Epithelial cell of alveolus of lung (primary cell): Measurements from ENCODE around the gene KRTAP16-1. TPM values are rescaled to one million over a fixed set of nuclear protein-coding genes. Genes with fewer than 3 reads are reported as not detected.

Experiments used
- total RNA-seq: library from RNA; depleted of rRNA; stranded (reverse); fragments of >200 nt; gene quantifications from 2 replicates; pipeline ENCODE4 v1.2.1, GENCODE V29; 2015

Gene KRTAP16-1
- not detected in 2 replicates for total RNA-seq

GRCh38 chr17:41308918-41309359, at the start of gene KRTAP16-1:
KRTAP16-1 (minus strand) TSS chr17:41309309; CDS start chr17:41309253, 56 bp downstream.

GRCh38 chr17:41350381-41350878, 41.3 kb upstream of the KRTAP16-1 start, which contains the start of gene KRT33A:
KRT33A (minus strand) TSS chr17:41350828; CDS start chr17:41350767, 61 bp downstream.

GRCh38 chr17:41315204-41315794, 6.2 kb upstream of the KRTAP16-1 start, which contains the start of gene KRTAP17-1:
KRTAP17-1 (minus strand) TSS chr17:41315710; CDS start chr17:41315650, 60 bp downstream.

GRCh38 chr17:41301916-41302901, 6.9 kb downstream of the KRTAP16-1 start, which contains the start of gene KRTAP29-1:
KRTAP29-1 (minus strand) TSS chr17:41302851; CDS start chr17:41302851, 0 bp downstream.

GRCh38 chr17:41275648-41276190, 33.4 kb downstream of the KRTAP16-1 start, which contains the start of gene KRTAP9-7:
KRTAP9-7 (plus strand) TSS chr17:41275698; CDS start chr17:41275698, 0 bp downstream.

GRCh38 chr17:41265078-41265477, 44.0 kb downstream of the KRTAP16-1 start, which contains the start of gene KRTAP9-6:
KRTAP9-6 (plus strand) TSS chr17:41265378; CDS start chr17:41265378, 0 bp downstream.

Other genes starting within 250 kb of the KRTAP16-1 start
- 1.9 TPM in 1 of 2 replicates, not detected in the other for gene KRTAP2-3, start 249.2 kb downstream of the KRTAP16-1 start, total RNA-seq
- not detected in 2 replicates for gene KRTAP2-4, start 243.4 kb downstream of the KRTAP16-1 start, total RNA-seq
- not detected in 2 replicates for gene KRTAP4-7, start 225.2 kb downstream of the KRTAP16-1 start, total RNA-seq
- not detected in 2 replicates for gene KRTAP4-8, start 211.2 kb downstream of the KRTAP16-1 start, total RNA-seq
- not detected in 2 replicates for gene KRTAP4-16, start 207.1 kb downstream of the KRTAP16-1 start, total RNA-seq
- gene KRTAP4-9, start 203.9 kb downstream of the KRTAP16-1 start, total RNA-seq, result not detected in 2 replicates
- gene KRTAP4-11, start 190.9 kb downstream of the KRTAP16-1 start, total RNA-seq, result not detected in 2 replicates
- not detected in 2 replicates for gene KRTAP4-12, start 185.1 kb downstream of the KRTAP16-1 start, total RNA-seq
- gene KRTAP4-6, start 168.8 kb downstream of the KRTAP16-1 start, total RNA-seq, result not detected in 2 replicates
- gene KRTAP4-5, start 159.5 kb downstream of the KRTAP16-1 start, total RNA-seq, result not detected in 2 replicates
- gene KRTAP4-4, start 148.6 kb downstream of the KRTAP16-1 start, total RNA-seq, result not detected in 2 replicates
- gene KRTAP4-3, start 141.1 kb downstream of the KRTAP16-1 start, total RNA-seq, result not detected in 2 replicates
- not detected in 2 replicates for gene KRTAP4-2, start 131.1 kb downstream of the KRTAP16-1 start, total RNA-seq
- gene KRTAP4-1, start 124.4 kb downstream of the KRTAP16-1 start, total RNA-seq, result 0.13 TPM in 1 of 2 replicates, not detected in the other
- gene KRTAP9-1, start 119.4 kb downstream of the KRTAP16-1 start, total RNA-seq, result not detected in 2 replicates
- not detected in 2 replicates for gene KRTAP9-2, start 82.7 kb downstream of the KRTAP16-1 start, total RNA-seq
- gene KRTAP9-3, start 76.9 kb downstream of the KRTAP16-1 start, total RNA-seq, result not detected in 2 replicates
- not detected in 2 replicates for gene KRTAP9-8, start 71.3 kb downstream of the KRTAP16-1 start, total RNA-seq
- gene KRTAP9-4, start 59.6 kb downstream of the KRTAP16-1 start, total RNA-seq, result not detected in 2 replicates
- not detected in 2 replicates for gene KRTAP9-9, start 53.9 kb downstream of the KRTAP16-1 start, total RNA-seq
- gene KRTAP9-6, start 43.9 kb downstream of the KRTAP16-1 start, total RNA-seq, result not detected in 2 replicates
- not detected in 2 replicates for gene KRTAP9-7, start 33.6 kb downstream of the KRTAP16-1 start, total RNA-seq
- gene KRTAP29-1, start 6.5 kb downstream of the KRTAP16-1 start, total RNA-seq, result not detected in 2 replicates
- not detected in 2 replicates for gene KRTAP17-1, start 6.4 kb upstream of the KRTAP16-1 start, total RNA-seq
- not detected in 2 replicates for gene KRT33A, start 41.5 kb upstream of the KRTAP16-1 start, total RNA-seq
- not detected in 2 replicates for gene KRT33B, start 60.5 kb upstream of the KRTAP16-1 start, total RNA-seq
- gene KRT34, start 73.0 kb upstream of the KRTAP16-1 start, total RNA-seq, result 8.0 TPM in 1 of 2 replicates, not detected in the other
- gene KRT31, start 88.3 kb upstream of the KRTAP16-1 start, total RNA-seq, result not detected in 2 replicates
- gene KRT37, start 115.3 kb upstream of the KRTAP16-1 start, total RNA-seq, result not detected in 2 replicates
- gene KRT38, start 131.7 kb upstream of the KRTAP16-1 start, total RNA-seq, result not detected in 2 replicates
- 0.13 TPM in 1 of 2 replicates, not detected in the other for gene KRT32, start 158.1 kb upstream of the KRTAP16-1 start, total RNA-seq
- gene KRT35, start 171.8 kb upstream of the KRTAP16-1 start, total RNA-seq, result not detected in 2 replicates
- gene KRT36, start 180.6 kb upstream of the KRTAP16-1 start, total RNA-seq, result not detected in 2 replicates
- not detected in 2 replicates for gene KRT13, start 196.3 kb upstream of the KRTAP16-1 start, total RNA-seq
- 0.96 and 2.7 TPM in 2 replicates for gene KRT15, start 209.6 kb upstream of the KRTAP16-1 start, total RNA-seq
- 26.0 and 421 TPM in 2 replicates for gene KRT19, start 219.0 kb upstream of the KRTAP16-1 start, total RNA-seq